Stimulated activated CD8-positive, alpha-beta memory T cell treated with anti-CD3 and anti-CD28 coated beads, Interleukin-15, amount 100 ng/mL, for 48 hours (primary cell): Measurements from ENCODE around the gene CHST12.
"Not testable (repeated sequence)": the region's sequence is repeated elsewhere in the genome, so short reads cannot be mapped to it uniquely, and the experiment has no call there.

Experiments
- DNase-seq, 2 donors: peaks; one replicate each; pipeline ENCODE4 v3.0.0-alpha.2; 2020; ENCODE audit warnings: low read depth in 2 of 2

CHST12 gene

DNA sequence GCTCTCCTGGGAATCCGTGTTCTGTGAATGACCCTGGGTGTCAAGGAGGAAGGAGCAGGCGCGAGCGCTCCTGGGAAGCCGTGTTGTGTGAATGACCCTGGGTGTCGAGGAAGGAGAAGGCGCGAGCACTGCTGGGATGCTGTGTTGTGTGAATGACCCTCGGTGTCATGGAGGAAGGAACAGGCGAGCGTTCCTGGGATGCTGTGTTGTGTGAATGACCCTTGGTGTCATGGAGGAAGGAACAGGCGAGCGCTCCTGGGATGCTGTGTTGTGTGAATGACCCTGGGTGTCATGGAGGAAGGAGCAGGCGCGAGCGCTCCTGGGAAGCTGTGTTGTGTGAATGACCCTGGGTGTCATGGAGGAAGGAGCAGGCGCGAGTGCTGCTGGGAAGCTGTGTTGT is 25.3 kb upstream of the CHST12 start:
- DNase-seq: not testable (repeated sequence)

DNA sequence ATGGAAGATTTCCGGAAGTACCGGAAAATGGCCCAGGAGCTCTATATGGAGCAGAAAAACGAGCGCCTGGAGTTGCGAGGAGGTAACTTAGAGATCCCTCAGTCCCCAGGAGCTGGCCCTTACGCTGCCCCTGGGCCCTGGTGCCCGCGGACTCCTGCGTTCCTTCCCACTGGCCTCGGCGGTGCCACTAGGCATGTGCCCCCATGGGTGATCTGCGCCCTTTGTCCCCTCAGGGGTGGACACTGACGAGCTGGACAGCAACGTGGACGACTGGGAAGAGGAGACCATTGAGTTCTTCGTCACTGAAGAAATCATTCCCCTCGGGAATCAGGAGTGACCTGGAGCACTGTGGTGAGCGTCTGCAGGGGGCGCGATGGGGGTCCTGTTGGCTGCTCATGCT is 24.2 kb upstream of the CHST12 start:
- DNase-seq: no peak

DNA sequence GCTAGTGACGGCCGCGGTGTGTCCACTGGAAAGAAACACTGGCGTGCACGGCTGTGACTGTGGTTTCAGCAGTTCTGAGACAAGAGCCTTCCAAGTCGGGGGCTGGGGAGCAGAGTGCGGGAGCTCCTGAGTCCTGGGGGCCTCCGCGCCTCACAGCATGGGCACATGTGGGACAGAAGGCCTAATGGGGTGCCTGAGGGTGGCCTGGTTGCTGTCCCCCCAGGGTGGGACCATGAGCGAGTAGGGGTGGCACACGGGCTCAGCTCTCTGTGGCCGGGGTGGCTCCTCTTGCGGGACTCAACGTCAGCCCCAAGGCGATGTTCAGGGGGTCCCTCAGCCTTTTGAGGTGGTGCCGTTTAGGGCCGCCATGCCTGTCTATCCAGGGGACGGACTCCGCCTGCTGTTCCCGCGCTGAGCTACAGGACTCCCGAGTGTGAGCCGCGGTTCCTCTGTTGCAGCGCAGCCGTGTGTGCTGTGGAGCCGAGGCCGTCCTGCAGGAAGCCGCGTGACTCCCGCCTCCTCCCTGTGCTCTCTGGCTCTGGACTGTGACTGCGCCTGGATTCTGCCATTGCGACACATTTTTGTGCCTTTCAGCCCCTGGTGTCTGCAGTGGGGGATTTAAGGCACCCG is 23.5 kb upstream of the CHST12 start:
- no peak for DNase-seq

DNA sequence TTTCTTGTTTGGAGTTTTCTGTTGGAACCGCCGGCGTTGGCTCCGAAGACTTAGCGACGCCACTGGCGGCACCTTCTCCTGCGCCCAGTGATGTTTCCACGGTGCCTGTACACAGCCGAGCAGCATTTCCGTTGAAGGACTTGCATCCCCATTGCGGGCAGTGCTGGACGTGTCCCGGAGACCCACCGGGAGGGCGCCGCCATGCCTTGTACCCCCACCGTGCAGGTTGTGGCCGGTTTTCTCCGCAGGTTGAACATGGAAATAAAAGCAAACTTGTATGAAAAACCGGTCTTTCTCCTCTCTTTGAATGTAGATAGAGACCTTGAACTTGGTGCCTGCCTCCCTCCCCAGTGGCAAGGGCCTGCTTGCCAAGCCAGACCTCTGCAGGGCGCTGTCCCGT is 22.9 kb upstream of the CHST12 start:
- no peak for DNase-seq

DNA sequence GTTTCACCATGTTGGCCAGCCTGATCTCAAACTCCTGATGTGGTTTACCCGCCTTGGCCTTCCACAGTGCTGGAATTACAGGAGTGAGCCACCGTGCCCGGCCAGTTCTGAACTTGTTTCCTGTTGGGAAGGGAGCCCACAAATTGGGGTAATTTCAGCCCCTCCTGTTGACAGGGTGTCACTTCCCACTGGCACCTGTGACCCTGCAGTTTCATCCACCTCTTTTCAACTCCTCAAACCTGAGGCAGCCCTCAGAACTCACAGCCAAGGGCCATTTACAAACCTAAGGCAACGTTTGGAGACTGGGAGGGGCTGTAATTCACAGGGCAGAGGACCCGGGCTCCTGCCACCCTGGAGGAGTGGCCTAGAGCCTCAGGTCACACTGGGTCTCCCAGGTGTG is 22.2 kb upstream of the CHST12 start:
- DNase-seq: no peak

DNA sequence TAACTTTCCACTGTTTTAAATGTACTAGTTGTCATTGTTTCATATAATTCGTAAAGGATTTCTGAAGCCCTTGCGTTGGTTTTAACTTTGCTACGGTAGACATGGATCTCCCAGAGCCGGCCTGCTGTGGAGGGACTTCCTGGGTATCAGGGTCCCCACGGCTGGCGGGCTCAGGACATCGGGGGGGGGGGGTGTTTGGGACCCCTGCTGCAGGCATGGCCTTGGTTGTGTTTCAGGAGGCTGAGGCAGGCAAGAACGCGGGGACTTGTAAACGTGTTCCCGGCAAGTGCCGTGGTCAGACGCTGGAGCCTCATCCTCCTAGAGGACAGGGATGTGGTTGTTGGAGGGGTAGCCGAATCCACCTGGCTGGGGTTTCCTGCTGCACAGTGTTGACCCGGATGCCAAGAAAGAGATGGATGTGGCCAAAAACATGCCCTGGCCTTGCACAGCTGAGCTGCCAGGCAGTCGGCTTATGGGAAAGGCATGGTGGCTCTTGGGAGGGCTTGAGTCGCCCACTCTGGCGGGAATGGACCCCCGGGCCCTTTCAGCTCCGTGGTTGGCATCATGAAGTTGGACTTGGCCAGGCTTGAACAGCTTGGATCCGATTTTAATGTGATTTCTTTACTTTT is 21.4 kb upstream of the CHST12 start:
- DNase-seq: no peak

DNA sequence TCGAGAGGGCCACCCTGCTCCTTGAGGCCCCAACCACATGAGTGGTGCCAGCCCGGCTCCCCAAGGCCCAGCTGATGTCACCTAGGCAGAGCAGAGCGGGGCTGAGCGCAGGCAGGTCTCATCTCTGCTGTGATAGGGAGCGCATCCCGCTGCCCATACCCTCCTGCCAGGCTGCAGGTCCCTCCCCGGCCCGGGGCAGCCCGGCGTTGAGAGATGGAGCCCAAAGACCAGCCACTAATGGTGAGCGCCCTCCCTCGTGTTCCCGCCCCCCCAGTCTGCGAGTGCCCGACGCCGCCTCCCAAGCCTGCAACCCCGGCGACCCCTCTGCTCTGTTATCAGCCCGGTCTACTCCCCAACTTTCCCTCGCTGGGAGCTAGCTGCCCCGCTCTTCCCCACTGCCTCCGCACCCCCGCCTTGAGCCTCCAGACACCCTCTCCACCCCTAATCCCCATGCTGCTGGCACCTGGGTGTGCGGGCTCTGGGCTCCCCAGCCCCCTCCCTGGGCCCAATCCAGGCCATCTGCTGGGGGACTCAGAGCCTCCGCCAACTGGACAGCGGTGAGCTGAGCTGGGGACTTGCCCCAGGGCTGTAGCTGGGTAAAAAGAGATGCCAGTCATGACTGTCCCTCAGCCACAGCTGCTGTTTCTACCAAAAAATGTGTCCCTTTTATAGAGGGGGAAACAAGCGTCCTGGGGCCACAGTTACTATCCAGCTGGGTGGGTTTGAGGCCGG is 19.7 kb upstream of the CHST12 start:
- DNase-seq: no peak

DNA sequence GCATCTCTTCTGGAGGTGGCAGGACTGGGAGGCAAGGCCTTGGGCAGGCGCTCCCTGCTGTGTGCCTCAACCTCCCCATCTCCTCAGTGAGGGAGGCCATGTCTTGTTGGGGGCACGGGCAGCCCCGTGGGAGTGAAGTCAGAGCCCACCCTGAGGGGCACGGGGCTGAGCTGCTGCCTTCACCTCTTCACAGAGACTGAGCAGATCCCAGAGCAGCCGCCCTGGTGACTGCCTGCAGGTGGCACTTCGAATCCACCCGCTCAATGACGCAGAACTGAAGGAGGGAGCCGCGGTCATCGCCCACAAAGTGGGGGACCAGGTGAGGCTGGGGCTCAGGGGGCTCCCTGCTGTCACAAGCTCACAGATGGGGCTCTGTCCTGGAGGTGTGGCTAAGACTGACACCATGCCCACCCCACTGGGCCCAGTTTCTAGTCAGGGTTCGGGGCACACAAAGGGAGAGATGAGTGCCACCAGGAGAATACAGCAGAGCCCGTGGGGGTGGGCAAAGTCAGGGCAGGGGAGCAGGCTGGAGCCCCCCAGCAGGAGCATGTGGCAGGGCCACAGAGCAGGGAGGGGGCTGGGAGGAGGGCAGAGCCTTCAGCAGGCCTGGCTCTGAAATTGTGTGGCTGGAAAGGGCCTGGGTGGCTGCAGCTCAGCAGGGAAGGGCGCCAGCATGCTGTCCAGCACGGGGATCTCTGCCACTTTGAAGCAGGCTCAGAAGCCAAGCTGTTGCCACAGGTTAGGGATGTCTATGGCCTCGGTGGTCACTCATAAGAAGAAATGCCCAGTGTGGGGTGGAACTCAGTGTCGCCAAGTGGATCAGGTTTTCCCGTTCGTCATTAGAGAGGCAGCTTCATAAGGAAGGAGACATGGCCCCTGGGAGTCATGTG is 18.8 kb upstream of the CHST12 start:
- no peak for DNase-seq

DNA sequence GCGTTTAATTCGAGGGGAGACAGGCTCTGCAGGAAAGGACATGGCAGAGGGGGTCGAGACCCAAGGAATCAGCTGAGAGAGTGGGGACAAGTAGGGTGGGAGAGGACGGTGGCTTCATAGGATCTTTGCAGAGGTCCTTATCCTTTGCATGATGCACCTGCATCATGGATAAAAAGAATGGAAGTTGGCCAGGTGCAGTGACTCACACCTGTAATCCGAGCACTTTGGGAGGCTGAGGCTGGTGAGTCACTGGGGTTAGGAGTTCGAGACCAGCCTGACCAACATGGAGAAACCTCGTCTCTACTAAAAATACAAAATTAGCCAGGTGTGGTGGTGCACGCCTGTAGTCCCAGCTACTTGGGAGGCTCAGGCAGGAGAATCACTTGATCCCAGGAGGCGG is 17.3 kb upstream of the CHST12 start:
- DNase-seq: not testable (repeated sequence)

DNA sequence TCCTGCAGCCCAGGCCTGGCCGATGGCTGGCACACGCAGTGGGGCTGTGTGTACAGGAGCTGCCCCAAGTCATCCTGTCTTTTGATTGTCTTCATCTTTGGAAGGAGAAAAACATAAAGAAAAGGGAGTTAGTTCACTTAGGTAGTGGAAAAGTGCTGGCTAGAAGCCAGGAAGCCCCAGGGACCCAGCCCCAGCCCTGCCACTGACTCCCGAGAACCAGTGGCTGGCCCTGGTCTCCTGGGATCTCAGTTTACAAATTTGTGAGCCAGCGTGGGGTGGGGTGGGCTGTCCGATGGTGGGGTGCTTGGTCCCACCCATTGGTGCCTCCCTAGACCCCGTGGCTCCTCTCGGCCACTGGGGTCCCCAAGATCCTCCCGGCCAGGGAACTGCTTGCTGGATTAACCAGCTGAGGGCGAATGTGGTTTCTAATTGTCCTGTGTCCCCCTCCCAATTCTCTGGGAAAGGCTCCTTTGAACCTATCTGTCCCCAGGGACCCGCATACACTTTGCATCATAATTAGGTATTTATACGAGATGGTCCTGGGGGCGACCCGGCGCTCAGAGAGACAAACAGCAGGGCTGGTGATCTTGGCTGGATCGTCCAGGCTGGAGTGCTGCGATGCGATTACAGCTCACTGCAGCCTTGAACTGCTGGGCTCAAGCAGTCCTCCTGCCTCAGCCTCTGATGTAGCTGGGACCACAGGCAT is 16.3 kb upstream of the CHST12 start:
- DNase-seq: no peak

DNA sequence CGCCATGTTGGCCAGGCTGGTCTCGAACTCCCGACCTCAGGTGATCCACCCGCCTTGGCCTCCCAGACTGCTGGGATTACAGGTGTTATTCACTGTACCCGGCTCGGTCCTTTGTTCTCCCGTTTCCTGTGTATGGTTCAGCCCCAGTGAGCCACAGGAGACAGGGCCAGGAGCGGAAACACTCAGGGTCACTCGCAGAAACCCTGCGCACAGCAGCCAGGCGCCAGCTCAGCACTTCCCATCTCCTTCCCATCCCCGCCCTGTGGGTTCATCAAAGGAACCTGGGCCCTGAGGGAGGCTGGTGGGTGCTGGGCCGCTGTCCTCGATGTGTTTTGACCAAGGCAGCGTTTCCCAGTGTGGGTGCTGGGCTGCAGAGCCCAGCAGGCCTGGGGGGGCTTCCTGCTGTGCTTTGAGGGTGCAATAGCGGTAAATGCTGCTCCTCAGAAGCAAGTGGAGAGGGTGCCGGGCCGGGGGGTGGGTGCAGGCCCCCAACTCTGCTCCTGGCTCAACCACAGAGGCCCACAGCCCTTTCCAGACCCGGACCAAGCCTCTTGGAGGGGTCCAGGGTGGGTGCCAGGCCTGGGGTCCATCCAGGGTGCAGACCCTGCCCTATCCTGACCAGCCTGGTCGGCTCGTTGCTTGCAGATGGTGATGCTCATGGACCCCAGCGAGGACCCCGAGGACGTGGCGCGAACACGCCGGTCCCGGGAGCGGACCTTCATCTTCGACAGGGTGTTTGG is 15.3 kb upstream of the CHST12 start:
- no peak for DNase-seq

DNA sequence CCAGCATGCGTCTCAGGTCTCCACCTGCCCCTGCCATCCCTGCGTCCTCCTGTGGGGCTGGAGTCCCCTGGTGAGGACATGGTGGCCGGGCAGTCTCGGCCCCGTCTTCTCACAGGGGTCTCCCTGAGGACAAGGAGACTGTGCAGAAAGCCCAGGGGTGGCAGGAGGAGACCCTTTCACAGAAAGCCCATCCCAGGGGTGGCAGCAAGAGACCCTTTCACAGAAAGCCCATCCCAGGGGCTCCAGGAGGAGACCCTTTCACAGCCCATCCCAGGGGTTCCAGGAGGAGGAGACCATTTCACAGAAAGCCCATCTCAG is 14.8 kb upstream of the CHST12 start:
- DNase-seq: no peak

DNA sequence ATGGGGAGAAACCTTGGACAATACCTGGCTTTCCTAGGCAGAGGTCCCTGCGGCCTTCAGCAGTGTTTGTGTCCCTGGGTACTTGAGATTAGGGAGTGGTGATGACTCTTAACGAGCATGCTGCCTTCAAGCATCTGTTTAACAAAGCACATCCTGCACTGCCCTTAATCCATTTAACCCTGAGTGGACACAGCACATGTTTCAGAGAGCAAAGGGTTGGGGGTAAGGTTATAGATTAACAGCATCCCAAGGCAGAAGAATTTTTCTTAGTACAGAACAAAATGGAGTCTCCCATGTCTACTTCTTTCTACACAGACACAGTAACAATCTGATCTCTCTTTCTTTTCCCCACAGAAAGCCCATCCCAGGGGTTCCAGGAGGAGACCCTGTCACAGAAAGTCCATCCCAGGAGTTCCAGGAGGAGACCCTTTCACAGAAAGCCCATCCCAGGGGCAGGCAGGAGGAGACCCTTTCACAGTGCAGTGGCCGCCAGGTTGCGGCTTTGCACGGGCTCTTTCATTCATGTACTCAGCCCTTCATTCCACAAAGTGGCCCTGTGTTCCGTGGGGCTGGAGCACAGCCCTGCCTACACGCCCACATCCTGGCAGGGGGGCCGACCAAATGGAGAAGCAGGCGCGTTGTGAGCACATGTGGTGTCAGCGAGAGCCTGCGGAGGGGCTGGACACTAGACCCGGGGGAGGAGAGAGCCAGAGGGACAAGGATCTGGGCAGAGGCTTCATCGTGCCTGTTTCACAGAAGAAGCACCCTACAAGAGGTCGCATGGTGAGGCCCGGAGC is 13.2 kb upstream of the CHST12 start:
- DNase-seq: not testable (repeated sequence)

DNA sequence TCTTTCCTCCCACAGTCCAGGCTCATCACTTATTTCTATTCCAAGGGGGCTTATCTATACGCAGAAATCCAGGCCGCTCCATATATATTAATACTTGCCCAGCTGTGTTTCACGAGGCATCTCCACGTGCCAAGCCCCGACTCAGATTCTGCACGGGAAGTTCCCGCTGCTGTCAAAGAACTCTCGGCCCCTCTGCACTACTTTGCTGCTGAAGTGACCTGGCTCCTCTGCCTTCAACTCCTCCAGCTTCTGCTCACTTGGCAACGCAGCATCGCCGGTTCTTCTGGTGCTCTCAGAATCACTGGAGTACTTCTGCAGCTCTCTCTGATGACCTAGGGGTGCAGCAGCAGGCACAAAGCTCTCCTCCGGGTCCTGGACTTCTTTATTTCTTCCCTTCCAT is 9.7 kb upstream of the CHST12 start:
- DNase-seq: no peak

DNA sequence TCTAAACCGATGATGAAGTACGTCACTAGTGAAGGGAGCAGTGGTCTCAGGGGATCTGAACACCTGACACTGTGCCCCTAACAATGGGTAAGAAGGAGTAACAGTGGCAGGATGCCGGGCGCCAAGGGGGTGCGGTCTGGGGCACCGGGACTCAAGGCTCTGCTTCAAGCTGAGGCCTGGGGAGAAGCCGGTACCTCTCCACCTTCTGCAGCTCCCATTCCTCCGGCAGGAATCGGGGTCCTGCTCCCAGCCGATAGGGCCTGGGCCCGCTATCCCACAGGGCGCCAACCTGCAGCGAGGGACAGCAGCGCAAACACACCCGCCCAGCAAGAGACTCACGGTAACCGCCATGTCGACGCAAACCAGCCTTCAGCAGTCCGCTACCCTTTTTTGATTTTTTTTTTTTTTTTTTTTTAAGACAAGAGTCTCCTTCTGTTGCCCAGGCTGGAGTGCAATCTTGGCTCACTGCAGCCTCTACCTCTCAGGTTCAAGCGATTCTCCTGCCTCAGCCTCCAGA is 8.8 kb upstream of the CHST12 start:
- DNase-seq: no peak

DNA sequence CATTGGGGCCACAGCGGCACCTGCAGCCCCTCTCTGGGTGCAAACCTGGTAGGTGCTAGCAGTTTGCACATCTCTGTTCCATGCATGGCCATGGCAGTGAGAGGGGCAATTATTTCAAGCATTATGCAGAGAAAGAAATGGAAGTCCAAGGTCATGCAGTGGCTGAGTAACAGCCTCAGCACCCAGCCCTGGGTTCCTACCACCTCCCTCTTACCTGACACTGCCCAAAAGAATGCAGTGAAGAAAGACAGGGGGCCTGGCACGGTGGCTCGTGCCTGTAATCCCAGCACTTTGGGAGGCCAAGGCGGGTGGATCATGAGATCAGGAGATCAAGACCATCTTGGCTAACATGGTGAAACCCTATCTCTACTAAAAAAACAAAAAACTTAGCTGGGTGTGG is 4.9 kb upstream of the CHST12 start:
- DNase-seq: no peak

DNA sequence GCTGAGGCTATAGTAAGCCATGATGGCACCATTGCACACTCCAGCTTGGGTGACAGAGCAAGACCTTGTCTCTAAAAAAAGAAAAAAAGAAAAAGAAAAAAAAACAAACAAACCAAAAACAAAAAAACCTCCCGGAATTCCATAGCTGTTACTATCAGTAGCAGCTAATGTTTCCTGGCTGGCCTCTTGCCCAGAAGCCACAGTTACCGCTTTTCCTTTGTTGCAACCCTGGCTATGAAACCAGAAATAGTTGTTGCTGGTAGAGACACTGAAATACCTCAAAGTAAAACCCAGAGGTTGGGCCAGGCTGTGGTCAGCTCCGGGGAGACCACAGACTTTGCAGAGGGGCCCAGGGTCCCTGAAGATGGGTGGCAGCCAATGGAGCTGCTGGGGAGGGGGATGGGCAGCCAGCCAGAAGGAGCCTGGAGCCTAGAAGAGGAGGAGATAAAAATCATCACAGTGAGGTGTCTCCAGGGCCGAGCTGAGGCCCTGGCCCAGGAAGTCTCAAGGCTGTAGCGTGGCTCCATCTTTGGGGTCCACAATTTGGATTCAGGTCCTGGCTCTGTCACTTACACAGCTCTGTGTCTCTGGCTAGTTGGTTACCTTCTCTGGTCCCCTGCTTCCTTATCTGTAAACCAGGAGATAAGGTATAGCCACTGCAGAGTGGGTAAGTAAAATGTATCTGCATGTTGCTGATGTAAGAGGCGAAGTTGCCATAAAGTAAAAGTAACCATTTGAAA is 3.4 kb upstream of the CHST12 start:
- no peak for DNase-seq

DNA sequence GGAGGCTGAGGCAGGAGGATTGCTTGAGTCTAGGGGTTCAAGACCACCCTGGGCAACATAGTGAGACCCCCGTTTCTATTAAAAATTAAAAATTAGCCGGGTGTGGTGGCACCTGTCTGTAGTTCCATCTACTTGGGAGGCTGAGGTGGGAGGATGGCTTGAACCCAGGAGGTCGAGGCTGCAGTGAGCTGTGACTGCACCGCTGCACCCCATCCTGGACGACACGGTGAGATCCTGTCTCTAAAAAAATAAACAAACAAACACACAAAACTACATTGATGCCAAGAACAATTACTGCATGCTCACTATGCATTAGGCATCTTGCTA is 761 bp upstream of the CHST12 start:
- DNase-seq: no peak
